ENCODE measurements around the gene DVL2. TPM values are rescaled to one million over a fixed set of nuclear protein-coding genes. Genes with fewer than 3 reads are reported as not detected.

DVL2 gene
- polyA plus RNA-seq, 1 donor from 2014 or later, result 41.1 TPM

GRCh38 chr17:7225711-7226331, 8.5 kb downstream of the DVL2 start:
- Histone ChIP-seq H3K36me3 (ENCODE audit: insufficient read depth, low read length) (no peaks in the 10 kb centered on the region), H3K27me3 (ENCODE audit: insufficient read depth, low read depth, low read length) (no peaks in the 10 kb centered on the region), H3F3A (ENCODE audit: insufficient read depth, low read length, poor library complexity, severe bottlenecking) (no peaks in the 10 kb centered on the region), H2AFZ (ENCODE audit: low read depth, low read length) (no peak overlapping the region), H3K4me2 (ENCODE audit: low read length) (no peak overlapping the region), H4K20me1 (ENCODE audit: insufficient read depth) (peaks cover 5% of the 10 kb centered on the region), H3K9ac (ENCODE audit: low read length) (no peak overlapping the region), H3K9me2 (ENCODE audit: insufficient read depth, low read length) (no peaks in the 10 kb centered on the region), H3K9me3 (ENCODE audit: low read length) (no peaks in the 10 kb centered on the region), H3K4me3 (ENCODE audit: low read length) (no peak overlapping the region), H3K27ac (ENCODE audit: low read length) (no peak overlapping the region), H3K79me2 (replicated peaks; ENCODE audit: insufficient read depth, low read length) (peaks cover 11% of the 10 kb centered on the region)
- TF ChIP-seq RAD21 (conservative IDR thresholded peaks at IDR 0.05), result no peak
- no peak for TF ChIP-seq EZH2 (IDR thresholded peaks at IDR 0.05; ENCODE audit: borderline replicate concordance, insufficient read depth, low read length, poor library complexity, severe bottlenecking)
- no peak for TF ChIP-seq EP300 (conservative IDR thresholded peaks at IDR 0.05; ENCODE audit: poor library complexity, severe bottlenecking)
- no peak for TF ChIP-seq TAF1 (IDR thresholded peaks at IDR 0.05; ENCODE audit: low read depth)
- no peak for TF ChIP-seq POLR2AphosphoS5 (IDR thresholded peaks at IDR 0.05)
- TF ChIP-seq REST (IDR thresholded peaks at IDR 0.05; ENCODE audit: borderline replicate concordance), result no peak
- TF ChIP-seq SMC3 (conservative IDR thresholded peaks at IDR 0.05; ENCODE audit: poor library complexity), result no peak
- no peak for TF ChIP-seq MXI1 (conservative IDR thresholded peaks at IDR 0.05; ENCODE audit: poor library complexity, severe bottlenecking)
- no peak for TF ChIP-seq CTCF (IDR thresholded peaks at IDR 0.05; ENCODE audit: poor library complexity, severe bottlenecking)

GRCh38 chr17:7224661-7225111, 9.6 kb downstream of the DVL2 start:
- Histone ChIP-seq H2AFZ (ENCODE audit: low read depth, low read length) (no peak overlapping the region), H3F3A (ENCODE audit: insufficient read depth, low read length, poor library complexity, severe bottlenecking) (no peaks in the 10 kb centered on the region), H3K79me2 (replicated peaks; ENCODE audit: insufficient read depth, low read length) (no peaks in the 10 kb centered on the region), H3K9ac (ENCODE audit: low read length) (no peak overlapping the region), H4K20me1 (ENCODE audit: insufficient read depth) (no peaks in the 10 kb centered on the region), H3K36me3 (ENCODE audit: insufficient read depth, low read length) (no peaks in the 10 kb centered on the region), H3K9me3 (ENCODE audit: low read length) (no peaks in the 10 kb centered on the region), H3K27ac (ENCODE audit: low read length) (no peak overlapping the region), H3K4me2 (ENCODE audit: low read length) (no peak overlapping the region), H3K9me2 (ENCODE audit: insufficient read depth, low read length) (no peaks in the 10 kb centered on the region), H3K4me3 (ENCODE audit: low read length) (no peak overlapping the region), H3K27me3 (ENCODE audit: insufficient read depth, low read depth, low read length) (no peaks in the 10 kb centered on the region)
- TF ChIP-seq REST (IDR thresholded peaks at IDR 0.05; ENCODE audit: borderline replicate concordance), result no peak
- no peak for TF ChIP-seq TAF1 (IDR thresholded peaks at IDR 0.05; ENCODE audit: low read depth)
- no peak for TF ChIP-seq EP300 (conservative IDR thresholded peaks at IDR 0.05; ENCODE audit: poor library complexity, severe bottlenecking)
- no peak for TF ChIP-seq EZH2 (IDR thresholded peaks at IDR 0.05; ENCODE audit: borderline replicate concordance, insufficient read depth, low read length, poor library complexity, severe bottlenecking)
- no peak for TF ChIP-seq SMC3 (conservative IDR thresholded peaks at IDR 0.05; ENCODE audit: poor library complexity)
- no peak for TF ChIP-seq RAD21 (conservative IDR thresholded peaks at IDR 0.05)
- TF ChIP-seq POLR2AphosphoS5 (IDR thresholded peaks at IDR 0.05), result no peak
- no peak for TF ChIP-seq MXI1 (conservative IDR thresholded peaks at IDR 0.05; ENCODE audit: poor library complexity, severe bottlenecking)
- no peak for TF ChIP-seq CTCF (IDR thresholded peaks at IDR 0.05; ENCODE audit: poor library complexity, severe bottlenecking)
